ENCODE data around the gene ARFGEF3.

Gene ARFGEF3

DNA sequence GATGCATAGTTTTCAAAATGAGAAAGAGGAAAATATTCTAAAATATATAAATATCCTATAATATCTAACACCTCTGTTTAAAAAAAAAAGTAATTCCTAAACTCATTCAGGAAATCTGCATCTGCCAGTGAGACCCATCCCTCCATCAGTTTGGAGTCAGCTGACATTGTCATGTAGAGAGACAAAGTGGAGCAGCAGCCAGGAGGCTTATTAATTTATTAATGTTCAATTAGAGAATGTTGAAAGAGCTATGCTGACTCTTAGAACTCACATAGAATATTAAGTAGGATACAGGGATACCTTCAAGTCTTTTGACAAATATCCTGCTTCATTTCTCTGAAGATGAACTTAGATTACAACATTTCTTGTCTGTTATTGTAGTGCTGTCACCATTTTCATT lies 41.8 kb upstream of the ARFGEF3 start:
- no peak for DNase-seq (ENCODE audit: low spot score)
- Histone ChIP-seq H3K27ac (no peak overlapping the region), H3K4me3 (no peak overlapping the region)
- TF ChIP-seq, protein P1, sequence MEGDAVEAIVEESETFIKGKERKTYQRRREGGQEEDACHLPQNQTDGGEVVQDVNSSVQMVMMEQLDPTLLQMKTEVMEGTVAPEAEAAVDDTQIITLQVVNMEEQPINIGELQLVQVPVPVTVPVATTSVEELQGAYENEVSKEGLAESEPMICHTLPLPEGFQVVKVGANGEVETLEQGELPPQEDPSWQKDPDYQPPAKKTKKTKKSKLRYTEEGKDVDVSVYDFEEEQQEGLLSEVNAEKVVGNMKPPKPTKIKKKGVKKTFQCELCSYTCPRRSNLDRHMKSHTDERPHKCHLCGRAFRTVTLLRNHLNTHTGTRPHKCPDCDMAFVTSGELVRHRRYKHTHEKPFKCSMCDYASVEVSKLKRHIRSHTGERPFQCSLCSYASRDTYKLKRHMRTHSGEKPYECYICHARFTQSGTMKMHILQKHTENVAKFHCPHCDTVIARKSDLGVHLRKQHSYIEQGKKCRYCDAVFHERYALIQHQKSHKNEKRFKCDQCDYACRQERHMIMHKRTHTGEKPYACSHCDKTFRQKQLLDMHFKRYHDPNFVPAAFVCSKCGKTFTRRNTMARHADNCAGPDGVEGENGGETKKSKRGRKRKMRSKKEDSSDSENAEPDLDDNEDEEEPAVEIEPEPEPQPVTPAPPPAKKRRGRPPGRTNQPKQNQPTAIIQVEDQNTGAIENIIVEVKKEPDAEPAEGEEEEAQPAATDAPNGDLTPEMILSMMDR (IDR thresholded peaks at IDR 0.05) = no peak

DNA sequence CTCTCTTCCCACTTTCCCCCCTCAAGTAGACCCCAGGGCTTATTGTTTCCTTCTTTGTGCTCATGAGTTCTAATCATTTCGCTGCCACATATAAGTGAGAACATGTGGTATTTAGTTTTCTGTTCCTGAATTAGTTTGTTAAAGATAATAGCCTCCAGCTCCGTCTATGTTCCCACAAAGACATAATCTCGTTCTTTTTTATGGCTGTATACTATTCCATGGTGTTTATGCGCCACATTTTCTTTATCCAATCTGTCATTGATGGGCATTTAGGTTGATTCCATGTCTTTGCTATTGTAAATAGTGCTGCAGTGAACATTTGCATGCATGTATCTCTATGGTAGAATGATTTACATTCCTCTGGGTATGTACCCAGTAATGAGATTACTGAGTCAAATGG lies 37.6 kb upstream of the ARFGEF3 start:
- no peak overlapping the region for H3K27ac ChIP-seq
- no peak for DNase-seq (ENCODE audit: low spot score)
- no peak overlapping the region for H3K4me3 ChIP-seq
- TF ChIP-seq, protein P1 (IDR thresholded peaks at IDR 0.05) = no peak

DNA sequence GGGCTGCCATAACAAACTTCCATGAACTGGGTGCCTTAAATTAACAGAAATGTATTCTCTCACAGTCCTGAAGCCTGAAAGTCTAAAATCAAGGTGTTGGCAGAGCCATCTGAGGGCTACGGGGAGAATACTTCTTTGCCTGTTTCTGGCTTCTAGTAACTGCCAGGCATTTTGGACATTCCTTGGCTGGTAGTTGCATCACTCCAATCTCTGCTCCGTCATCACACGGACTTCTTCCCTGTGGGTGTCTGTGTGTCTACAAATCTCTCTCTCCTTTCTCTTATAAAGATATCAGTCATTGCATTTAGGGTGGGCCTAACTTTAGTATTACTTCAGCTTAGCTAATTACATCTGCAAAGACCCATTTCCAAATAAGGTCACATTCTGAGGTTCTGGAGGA lies 33.6 kb upstream of the ARFGEF3 start:
- no peak overlapping the region for H3K4me3 ChIP-seq
- no peak for DNase-seq (ENCODE audit: low spot score)
- no peak overlapping the region for H3K27ac ChIP-seq
- TF ChIP-seq, protein P1 (IDR thresholded peaks at IDR 0.05) = no peak

DNA sequence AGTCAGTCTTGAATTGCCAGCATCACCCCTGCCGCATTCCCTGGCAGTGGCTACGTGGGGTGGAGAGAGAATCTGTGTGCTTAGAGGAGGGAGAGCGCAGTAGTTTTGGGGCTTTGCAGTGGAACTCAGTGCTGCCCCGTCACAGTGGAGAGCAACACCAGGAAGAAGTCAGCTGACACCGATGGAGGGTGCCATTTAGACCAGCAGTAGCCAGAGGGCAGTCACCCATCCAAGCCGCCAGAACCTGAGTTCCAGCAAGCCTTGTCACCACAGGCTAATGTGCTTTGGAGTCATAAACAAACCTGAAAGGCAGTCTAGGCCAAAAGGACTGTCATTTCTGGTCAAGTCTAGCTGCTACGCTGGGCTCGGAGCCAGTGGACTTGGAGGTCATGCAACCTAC lies 32.5 kb upstream of the ARFGEF3 start:
- no peak for DNase-seq (ENCODE audit: low spot score)
- TF ChIP-seq, protein P1 (IDR thresholded peaks at IDR 0.05) = no peak
- H3K4me3 ChIP-seq = no peak overlapping the region
- no peak overlapping the region for H3K27ac ChIP-seq

DNA sequence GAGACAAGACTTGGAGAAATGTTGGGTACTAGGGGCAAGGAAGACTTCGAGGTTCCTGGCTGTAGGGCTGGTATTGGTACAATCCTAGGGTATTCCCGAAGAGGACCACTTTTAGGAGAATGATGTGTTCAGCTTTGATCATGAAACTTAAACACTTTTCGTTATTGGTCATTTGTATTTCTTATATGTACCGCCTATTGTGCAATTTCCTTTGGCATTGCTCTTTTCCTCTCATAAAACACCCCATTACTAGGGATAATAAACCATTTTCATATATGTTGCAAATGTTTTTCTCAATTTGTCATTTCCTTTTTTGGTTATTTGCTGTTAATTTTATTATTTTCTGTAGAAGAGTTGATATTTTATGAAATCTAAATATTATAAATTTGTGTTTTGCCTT lies 18.9 kb upstream of the ARFGEF3 start:
- Histone ChIP-seq H3K4me3 (no peak overlapping the region), H3K27ac (no peak overlapping the region)
- DNase-seq (ENCODE audit: low spot score) = no peak
- TF ChIP-seq, protein P1 (IDR thresholded peaks at IDR 0.05) = no peak

DNA sequence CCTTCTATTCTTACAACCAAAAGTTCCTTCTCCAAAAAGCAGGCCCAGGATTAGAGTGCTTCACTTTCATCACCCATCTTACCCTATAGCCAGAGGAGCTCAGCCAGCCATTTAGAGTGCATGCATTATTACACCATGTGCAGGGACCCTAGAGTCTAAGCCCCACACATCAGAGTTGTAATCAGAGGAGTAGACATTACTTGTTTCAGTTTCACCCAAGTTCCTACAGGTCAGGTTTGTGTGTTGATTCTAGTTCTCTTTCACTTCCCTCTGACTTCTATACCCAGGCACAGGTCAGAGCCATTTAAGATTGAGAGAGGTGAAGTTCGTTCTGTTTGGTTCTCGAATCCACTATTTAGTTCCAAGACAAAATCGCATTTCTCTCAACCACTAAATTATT lies 16.3 kb upstream of the ARFGEF3 start:
- TF ChIP-seq, protein P1 (IDR thresholded peaks at IDR 0.05) = no peak
- no peak for DNase-seq (ENCODE audit: low spot score)

DNA sequence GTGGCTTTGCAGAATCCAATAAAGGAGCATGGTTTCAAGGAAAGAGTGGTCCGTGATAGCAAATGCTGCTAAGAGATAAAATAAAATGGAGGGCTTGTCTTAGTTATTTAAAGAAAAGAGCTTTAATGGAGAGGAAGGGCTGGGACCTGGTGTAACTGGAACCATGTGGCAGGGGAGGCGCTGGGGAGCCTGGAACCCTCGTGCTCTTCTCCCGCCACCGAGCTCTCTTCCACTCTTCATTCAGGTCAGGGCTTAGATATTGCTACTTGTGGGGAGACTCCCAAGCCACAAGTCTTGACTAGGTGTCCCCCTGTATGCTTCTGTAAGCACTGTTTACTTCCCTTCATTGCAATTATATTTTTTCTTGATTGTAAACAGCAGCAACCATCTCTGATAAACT lies 15.2 kb upstream of the ARFGEF3 start:
- DNase-seq (ENCODE audit: low spot score) = no peak
- TF ChIP-seq, protein P1 (IDR thresholded peaks at IDR 0.05) = no peak
- Histone ChIP-seq H3K27ac (no peak overlapping the region), H3K4me3 (no peak overlapping the region)

More for the DNA sequence above, 16.3 kb upstream of the ARFGEF3 start:
- H3K27ac ChIP-seq = no peak overlapping the region
- no peak overlapping the region for H3K4me3 ChIP-seq
